ENCODE measurements around the gene RNF4.

- no peak for TF ChIP-seq CTCF (conservative IDR thresholded peaks at IDR 0.05; ENCODE audit: low read length)
- TF ChIP-seq EZH2phosphoT487 (IDR thresholded peaks at IDR 0.05; ENCODE audit: borderline replicate concordance, low read depth, low read length): no peak
Observed at GRCh38 chr4:2432004-2432403, 36.9 kb upstream of the RNF4 start.

Measured in OCI-LY7 (cell line).